Osteoblast (primary cell): Measurements from ENCODE around the gene HPSE2. TPM values are rescaled to one million over a fixed set of nuclear protein-coding genes. Genes with fewer than 3 reads are reported as not detected.
"Not testable (repeated sequence)": the region's sequence is repeated elsewhere in the genome, so short reads cannot be mapped to it uniquely, and the experiment has no call there.

Experiments used
- DNase-seq: peaks from one replicate; pipeline ENCODE4 v3.0.0; 2011; ENCODE audit warnings: low spot score, mixed read lengths; ENCODE audit not compliant: insufficient read length; ENCODE audit errors: missing footprints
- H2AFZ ChIP-seq: 2 replicates; pipeline ENCODE4 v1.6.0; 2011; ENCODE audit warnings: mild to moderate bottlenecking, low read length
- H3K27ac ChIP-seq: 2 replicates; pipeline ENCODE4 v1.5.1; 2011; ENCODE audit warnings: mild to moderate bottlenecking, low read depth, low read length, moderate library complexity
- H3K27me3 ChIP-seq: 2 replicates; pipeline ENCODE4 v1.6.0; 2012; ENCODE audit warnings: mild to moderate bottlenecking, control low read depth, inconsistent platforms, low read length, moderate library complexity; ENCODE audit not compliant: insufficient read depth
- H3K36me3 ChIP-seq: 2 replicates; pipeline ENCODE4 v1.5.1; 2011; ENCODE audit warnings: mild to moderate bottlenecking, low read length, control low read depth, moderate library complexity; ENCODE audit not compliant: insufficient read depth
- H3K4me1 ChIP-seq: 2 replicates; pipeline ENCODE4 v1.5.1; 2011; ENCODE audit warnings: mild to moderate bottlenecking, low read length, control low read depth, moderate library complexity; ENCODE audit not compliant: insufficient read depth
- H3K4me2 ChIP-seq: 2 replicates; pipeline ENCODE4 v1.6.0; 2011; ENCODE audit warnings: mild to moderate bottlenecking, low read length; ENCODE audit not compliant: insufficient read depth
- H3K4me3 ChIP-seq: fragments of 200-600 bp; sonication (generic); 3 replicates; pipeline ENCODE4 v1.5.1; 2012; ENCODE audit warnings: mild to moderate bottlenecking, low read length, inconsistent platforms; ENCODE audit not compliant: insufficient read depth
- H3K79me2 ChIP-seq: 2 replicates; pipeline ENCODE4 v1.6.0; 2012; ENCODE audit warnings: mild to moderate bottlenecking, low read length, control low read depth, inconsistent platforms; ENCODE audit not compliant: insufficient read depth
- H3K9me3 ChIP-seq: 2 replicates; pipeline ENCODE4 v1.5.1; 2011; ENCODE audit warnings: low read depth, low read length, control low read depth
- H4K20me1 ChIP-seq: 2 replicates; pipeline ENCODE4 v1.6.0; 2012; ENCODE audit warnings: mild to moderate bottlenecking, low read length, control low read depth; ENCODE audit not compliant: insufficient read depth
- total RNA-seq: library from RNA; depleted of rRNA; stranded (reverse); fragments of >200 nt; gene quantifications from 2 replicates; pipeline ENCODE4 v1.2.3, GENCODE V29; 2012
- TF ChIP-seq, protein P1 (sequence below): IDR thresholded peaks from 2 replicates; pipeline ENCODE4 v1.5.1; 2011; ENCODE audit warnings: mild to moderate bottlenecking, low read depth, low read length, moderate library complexity; ENCODE audit errors: extremely low read depth

The HPSE2 gene
- total RNA-seq, 1 donor = not detected

DNA sequence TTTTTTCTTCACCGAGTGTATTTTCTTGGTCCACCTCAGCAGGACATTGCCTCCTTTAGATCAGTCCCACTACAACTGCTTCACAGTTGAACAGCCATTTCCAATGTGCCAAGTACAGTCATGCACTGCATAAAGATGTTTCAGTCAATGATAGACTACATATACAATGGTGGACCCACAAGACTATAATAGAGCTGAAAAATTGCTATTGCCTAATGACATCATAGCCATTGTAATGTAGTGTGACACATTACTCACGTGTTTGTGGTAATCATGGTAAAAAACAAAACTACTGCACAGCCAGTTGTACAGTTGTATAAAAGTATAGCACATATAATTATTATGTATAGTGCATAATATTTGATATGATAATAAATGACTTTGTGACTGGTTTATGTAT is 675.1 kb downstream of the HPSE2 start:
- Histone ChIP-seq H3K9me3 (no peaks in the 10 kb centered on the region), H4K20me1 (no peaks in the 10 kb centered on the region), H3K4me2 (no peak overlapping the region), H2AFZ (no peak overlapping the region), H3K27me3 (no peaks in the 10 kb centered on the region), H3K36me3 (no peaks in the 10 kb centered on the region), H3K27ac (no peak overlapping the region), H3K4me1 (no peaks in the 10 kb centered on the region), H3K79me2 (no peaks in the 10 kb centered on the region), H3K4me3 (no peak overlapping the region)
- TF ChIP-seq, protein P1, sequence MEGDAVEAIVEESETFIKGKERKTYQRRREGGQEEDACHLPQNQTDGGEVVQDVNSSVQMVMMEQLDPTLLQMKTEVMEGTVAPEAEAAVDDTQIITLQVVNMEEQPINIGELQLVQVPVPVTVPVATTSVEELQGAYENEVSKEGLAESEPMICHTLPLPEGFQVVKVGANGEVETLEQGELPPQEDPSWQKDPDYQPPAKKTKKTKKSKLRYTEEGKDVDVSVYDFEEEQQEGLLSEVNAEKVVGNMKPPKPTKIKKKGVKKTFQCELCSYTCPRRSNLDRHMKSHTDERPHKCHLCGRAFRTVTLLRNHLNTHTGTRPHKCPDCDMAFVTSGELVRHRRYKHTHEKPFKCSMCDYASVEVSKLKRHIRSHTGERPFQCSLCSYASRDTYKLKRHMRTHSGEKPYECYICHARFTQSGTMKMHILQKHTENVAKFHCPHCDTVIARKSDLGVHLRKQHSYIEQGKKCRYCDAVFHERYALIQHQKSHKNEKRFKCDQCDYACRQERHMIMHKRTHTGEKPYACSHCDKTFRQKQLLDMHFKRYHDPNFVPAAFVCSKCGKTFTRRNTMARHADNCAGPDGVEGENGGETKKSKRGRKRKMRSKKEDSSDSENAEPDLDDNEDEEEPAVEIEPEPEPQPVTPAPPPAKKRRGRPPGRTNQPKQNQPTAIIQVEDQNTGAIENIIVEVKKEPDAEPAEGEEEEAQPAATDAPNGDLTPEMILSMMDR = no peak
- DNase-seq = no peak

DNA sequence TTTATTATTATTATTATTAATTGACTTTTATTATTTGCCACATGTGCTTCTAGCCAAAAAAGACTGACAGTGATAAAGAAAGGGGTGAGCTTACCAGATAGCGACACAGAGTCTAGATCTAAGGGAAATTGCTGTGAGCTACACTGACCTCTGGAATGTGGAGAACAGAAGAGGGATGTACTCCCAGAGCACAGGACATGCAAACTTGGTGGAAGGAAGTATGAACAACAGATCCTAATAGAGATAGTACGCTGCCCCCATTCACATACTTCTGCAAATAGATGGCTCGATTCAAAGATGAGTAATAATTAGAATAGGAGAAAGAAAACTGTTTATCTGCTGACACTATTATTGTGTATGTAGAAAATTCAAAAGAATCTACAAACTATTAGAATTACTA is 679.6 kb downstream of the HPSE2 start:
- no peaks in the 10 kb centered on the region for H3K36me3 ChIP-seq
- no peaks in the 10 kb centered on the region for H3K9me3 ChIP-seq
- H3K4me1 ChIP-seq = no peaks in the 10 kb centered on the region
- H4K20me1 ChIP-seq = no peaks in the 10 kb centered on the region
- H3K4me3 ChIP-seq = no peak overlapping the region
- TF ChIP-seq, protein P1 = no peak
- no peak overlapping the region for H2AFZ ChIP-seq
- DNase-seq = no peak
- H3K27ac ChIP-seq = no peak overlapping the region
- no peaks in the 10 kb centered on the region for H3K27me3 ChIP-seq
- no peaks in the 10 kb centered on the region for H3K79me2 ChIP-seq
- H3K4me2 ChIP-seq = no peak overlapping the region

DNA sequence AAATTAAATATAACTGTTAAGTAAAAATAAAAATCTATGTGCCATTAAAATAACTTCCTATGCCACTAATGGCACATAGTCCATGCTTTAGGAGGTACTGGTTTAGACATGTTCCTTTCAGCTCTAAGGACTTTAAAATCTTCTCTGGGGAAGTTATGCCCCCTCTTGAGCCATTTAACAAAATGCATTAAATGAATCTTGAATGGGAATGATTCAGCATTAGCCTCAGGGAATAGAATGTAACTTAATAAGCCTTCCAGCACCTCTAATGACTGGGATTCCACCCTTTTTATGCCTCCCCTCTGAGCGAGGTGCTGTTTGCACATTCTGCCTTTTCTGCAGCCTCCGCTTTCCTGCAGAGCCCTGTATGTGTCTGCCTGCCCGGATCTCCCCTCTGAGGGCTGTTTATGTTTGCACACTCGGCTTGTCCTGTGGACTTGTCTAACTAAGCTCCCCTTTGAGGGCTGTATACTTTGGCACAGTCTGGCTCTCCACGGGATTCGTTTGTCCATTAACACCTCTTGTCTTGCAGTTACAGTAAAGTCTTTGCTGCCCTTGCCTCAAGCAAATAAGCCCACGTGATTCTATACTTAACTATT is 680.5 kb downstream of the HPSE2 start:
- H3K27me3 ChIP-seq = no peaks in the 10 kb centered on the region
- H3K27ac ChIP-seq = no peak overlapping the region
- no peaks in the 10 kb centered on the region for H3K9me3 ChIP-seq
- no peaks in the 10 kb centered on the region for H3K36me3 ChIP-seq
- H3K79me2 ChIP-seq = no peaks in the 10 kb centered on the region
- no peaks in the 10 kb centered on the region for H3K4me1 ChIP-seq
- no peak overlapping the region for H2AFZ ChIP-seq
- no peak for DNase-seq
- H3K4me2 ChIP-seq = no peak overlapping the region
- no peak overlapping the region for H3K4me3 ChIP-seq
- TF ChIP-seq, protein P1 = no peak
- no peaks in the 10 kb centered on the region for H4K20me1 ChIP-seq

- not testable (repeated sequence) for H3K27me3 ChIP-seq, H3K27ac ChIP-seq, H2AFZ ChIP-seq
Measured at GRCh38 chr10:98541561-98541960, 694.1 kb downstream of the HPSE2 start.

More at GRCh38 chr10:98541561-98541960, 694.1 kb downstream of the HPSE2 start:
- not testable (repeated sequence) for H3K4me1 ChIP-seq, H4K20me1 ChIP-seq, H3K4me3 ChIP-seq, H3K36me3 ChIP-seq, H3K79me2 ChIP-seq, H3K9me3 ChIP-seq, H3K4me2 ChIP-seq, DNase-seq
